SK-N-SH treated with all-trans-retinoic acid at 6 μM for 48 hours (cell line): Measurements from ENCODE around the gene TRDMT1.

Experiments used
- ATAC-seq: fragments of 200-7000 bp; cut with Tn5 transposase; 3 replicates; pipeline ENCODE4 v1.9.1; 2020; ENCODE audit warnings: mild to moderate bottlenecking, moderate library complexity
- ARNTL ChIP-seq: fragments of 450-650 bp; formaldehyde crosslinking; IDR thresholded peaks from 2 replicates; pipeline ENCODE4 v1.5.0; 2020; ENCODE audit warnings: low read depth, mild to moderate bottlenecking, moderate library complexity, borderline replicate concordance
- BACH2 ChIP-seq: fragments of 250-450 bp; sonication (Bioruptor Pico); IDR thresholded peaks from 2 replicates; pipeline ENCODE4 v1.9.0; 2021; ENCODE audit warnings: mild to moderate bottlenecking, borderline replicate concordance
- CREB5 ChIP-seq: fragments of 250-450 bp; sonication (Bioruptor Pico); IDR thresholded peaks from 2 replicates; pipeline ENCODE4 v1.5.1; 2020; ENCODE audit warnings: low read depth, mild to moderate bottlenecking, moderate library complexity
- CSDC2 ChIP-seq: fragments of 250-450 bp; sonication (Bioruptor Pico); IDR thresholded peaks from 2 replicates; pipeline ENCODE4 v1.5.0; 2020; ENCODE audit warnings: mild to moderate bottlenecking, moderate library complexity
- CSRNP3 ChIP-seq: fragments of 250-450 bp; sonication (Bioruptor Pico); IDR thresholded peaks from 2 replicates; pipeline ENCODE4 v1.5.1; 2021; ENCODE audit warnings: mild to moderate bottlenecking, moderate library complexity
- ESRRG ChIP-seq: fragments of 250-450 bp; sonication (Bioruptor Pico); IDR thresholded peaks from 2 replicates; pipeline ENCODE4 v1.6.1; 2021; ENCODE audit warnings: mild to moderate bottlenecking
- GLIS3 ChIP-seq: fragments of 250-450 bp; sonication (Bioruptor Pico); IDR thresholded peaks from 2 replicates; pipeline ENCODE4 v1.5.0; 2020; ENCODE audit warnings: mild to moderate bottlenecking, moderate library complexity
- ISL1 ChIP-seq: fragments of 250-450 bp; sonication (Bioruptor Pico); IDR thresholded peaks from 2 replicates; pipeline ENCODE4 v2.1.2; 2022; ENCODE audit warnings: mild to moderate bottlenecking, moderate library complexity
- OSR1 ChIP-seq: fragments of 250-450 bp; sonication (Bioruptor Pico); IDR thresholded peaks from 2 replicates; pipeline ENCODE4 v1.8.0; 2022; ENCODE audit warnings: moderate library complexity, mild to moderate bottlenecking, inconsistent platforms
- PATZ1 ChIP-seq: fragments of 250-450 bp; sonication (Bioruptor Pico); IDR thresholded peaks from 2 replicates; pipeline ENCODE4 v1.8.0; 2020; ENCODE audit warnings: mild to moderate bottlenecking, moderate library complexity, borderline replicate concordance
- PPARA ChIP-seq: fragments of 250-450 bp; sonication (Bioruptor Pico); IDR thresholded peaks from 2 replicates; pipeline ENCODE4 v1.5.0; 2020; ENCODE audit warnings: mild to moderate bottlenecking, borderline replicate concordance
- RARB ChIP-seq: fragments of 250-450 bp; sonication (Bioruptor Pico); IDR thresholded peaks from 2 replicates; pipeline ENCODE4 v1.8.0; 2021; ENCODE audit warnings: mild to moderate bottlenecking, moderate library complexity
- SNAI2 ChIP-seq: fragments of 250-450 bp; sonication (Bioruptor Pico); IDR thresholded peaks from 2 replicates; pipeline ENCODE4 v1.5.0; 2020; ENCODE audit warnings: mild to moderate bottlenecking, moderate library complexity
- TCF4 ChIP-seq: fragments of 250-450 bp; sonication (Bioruptor Pico); IDR thresholded peaks from 2 replicates; pipeline ENCODE4 v1.8.0; 2021; ENCODE audit warnings: mild to moderate bottlenecking, moderate library complexity, borderline replicate concordance
- TOX ChIP-seq: fragments of 250-450 bp; sonication (Bioruptor Pico); IDR thresholded peaks from 2 replicates; pipeline ENCODE4 v1.8.0; 2021; ENCODE audit warnings: mild to moderate bottlenecking, moderate library complexity, borderline replicate concordance
- TSHZ2 ChIP-seq: fragments of 250-450 bp; sonication (Bioruptor Pico); IDR thresholded peaks from 2 replicates; pipeline ENCODE4 v1.5.0; 2020; ENCODE audit warnings: mild to moderate bottlenecking, moderate library complexity
- ZC3H10 ChIP-seq: fragments of 250-450 bp; sonication (Bioruptor Pico); IDR thresholded peaks from 2 replicates; pipeline ENCODE4 v1.5.1; 2021; ENCODE audit warnings: mild to moderate bottlenecking, moderate library complexity
- ZFP3 ChIP-seq: fragments of 250-450 bp; sonication (Bioruptor Pico); IDR thresholded peaks from 2 replicates; pipeline ENCODE4 v1.5.0; 2020; ENCODE audit warnings: mild to moderate bottlenecking, moderate library complexity
- ZFP30 ChIP-seq: fragments of 450-650 bp; formaldehyde crosslinking; IDR thresholded peaks from 2 replicates; pipeline ENCODE4 v1.5.0; 2022; ENCODE audit warnings: mild to moderate bottlenecking, moderate library complexity
- ZNF565 ChIP-seq: fragments of 450-650 bp; formaldehyde crosslinking; conservative IDR thresholded peaks from 2 replicates; pipeline ENCODE4 v1.5.0; 2020; ENCODE audit warnings: low read depth, mild to moderate bottlenecking, moderate library complexity
- ZNF70 ChIP-seq: fragments of 450-650 bp; formaldehyde crosslinking; IDR thresholded peaks from 2 replicates; pipeline ENCODE4 v1.5.0; 2020; ENCODE audit warnings: mild to moderate bottlenecking, moderate library complexity
- ZNF8 ChIP-seq: fragments of 450-650 bp; formaldehyde crosslinking; IDR thresholded peaks from 2 replicates; pipeline ENCODE4 v1.5.0; 2020; ENCODE audit warnings: mild to moderate bottlenecking, moderate library complexity

TRDMT1 gene

GRCh38 chr10:17196045-17196444, 5.4 kb downstream of the TRDMT1 start:
- no peak for ATAC-seq

GRCh38 chr10:17195083-17195482, 6.4 kb downstream of the TRDMT1 start:
- ATAC-seq, result no peak
- peak; percentile 80 for TF ChIP-seq ZNF8 (CRISPR knock-in tag)
- TF ChIP-seq BACH2 (CRISPR knock-in tag), result no peak
- no peak for TF ChIP-seq ZNF565 (CRISPR knock-in tag)

More at GRCh38 chr10:17196045-17196444, 5.4 kb downstream of the TRDMT1 start:
- no peak for TF ChIP-seq CREB5 (CRISPR knock-in tag)
- TF ChIP-seq ARNTL (CRISPR knock-in tag), result no peak
- no peak for TF ChIP-seq PPARA (CRISPR knock-in tag)
- no peak for TF ChIP-seq GLIS3 (CRISPR knock-in tag)
- no peak for TF ChIP-seq TOX
- TF ChIP-seq ZFP3 (CRISPR knock-in tag), result no peak
- no peak for TF ChIP-seq PATZ1 (CRISPR knock-in tag)
- no peak for TF ChIP-seq ESRRG (CRISPR knock-in tag)
- TF ChIP-seq ZFP30, result no peak
- no peak for TF ChIP-seq BACH2 (CRISPR knock-in tag)
- no peak for TF ChIP-seq ZNF8 (CRISPR knock-in tag)
- no peak for TF ChIP-seq TCF4 (CRISPR knock-in tag)
- no peak for TF ChIP-seq OSR1 (CRISPR knock-in tag)
- TF ChIP-seq ZNF70 (CRISPR knock-in tag), result no peak
- TF ChIP-seq SNAI2 (CRISPR knock-in tag), result no peak
- no peak for TF ChIP-seq CSDC2 (CRISPR knock-in tag)
- TF ChIP-seq ISL1 (CRISPR knock-in tag), result no peak
- no peak for TF ChIP-seq RARB
- TF ChIP-seq CSRNP3 (CRISPR knock-in tag), result no peak
- no peak for TF ChIP-seq TSHZ2 (CRISPR knock-in tag)

GRCh38 chr10:17190602-17191001, 10.9 kb downstream of the TRDMT1 start:
- ATAC-seq, result no peak
- TF ChIP-seq ZC3H10 (CRISPR knock-in tag), result no peak
- TF ChIP-seq TCF4 (CRISPR knock-in tag), result no peak
- no peak for TF ChIP-seq PPARA (CRISPR knock-in tag)
- TF ChIP-seq CSRNP3 (CRISPR knock-in tag), result no peak
- TF ChIP-seq, all 23 proteins: peak for 0
